HEK293 (cell line): Measurements from ENCODE around the gene SLC22A3.
A peak's percentile ranks its signal among the peaks of the same experiment; 100 is the strongest.

Source experiments
- GLIS2 ChIP-seq: fragments of 450-650 bp; formaldehyde crosslinking; IDR thresholded peaks from 2 replicates; pipeline ENCODE4 v1.5.1; 2016; ENCODE audit warnings: missing biosample characterization, missing genetic modification characterization
- KLF9 ChIP-seq: fragments of 450-650 bp; formaldehyde crosslinking; IDR thresholded peaks from 2 replicates; pipeline ENCODE4 v1.5.1; 2016; ENCODE audit warnings: missing biosample characterization, missing genetic modification characterization, low read depth
- MZF1 ChIP-seq: fragments of 450-650 bp; formaldehyde crosslinking; IDR thresholded peaks from 2 replicates; pipeline ENCODE4 v1.5.1; 2017; ENCODE audit warnings: missing biosample characterization, missing genetic modification characterization, borderline replicate concordance
- SCRT2 ChIP-seq: fragments of 450-650 bp; formaldehyde crosslinking; IDR thresholded peaks from 2 replicates; pipeline ENCODE4 v1.5.1; 2016; ENCODE audit warnings: missing biosample characterization, missing genetic modification characterization
- TSHZ1 ChIP-seq: fragments of 450-650 bp; formaldehyde crosslinking; IDR thresholded peaks from 2 replicates; pipeline ENCODE4 v1.5.1; 2016; ENCODE audit warnings: missing biosample characterization, missing genetic modification characterization, borderline replicate concordance
- ZBTB17 ChIP-seq: fragments of 450-650 bp; formaldehyde crosslinking; IDR thresholded peaks from 2 replicates; pipeline ENCODE4 v1.5.1; 2016; ENCODE audit warnings: missing biosample characterization, missing genetic modification characterization
- ZNF10 ChIP-seq: fragments of 450-650 bp; formaldehyde crosslinking; IDR thresholded peaks from 2 replicates; pipeline ENCODE4 v1.5.1; 2017; ENCODE audit warnings: missing biosample characterization, missing genetic modification characterization
- ZNF19 ChIP-seq: fragments of 450-650 bp; formaldehyde crosslinking; IDR thresholded peaks from 2 replicates; pipeline ENCODE4; 2016; ENCODE audit warnings: missing biosample characterization, missing genetic modification characterization, low read depth
- ZNF202 ChIP-seq: fragments of 450-650 bp; formaldehyde crosslinking; IDR thresholded peaks from 2 replicates; pipeline ENCODE4 v1.5.1; 2016; ENCODE audit warnings: missing biosample characterization, missing genetic modification characterization, borderline replicate concordance
- ZNF221 ChIP-seq: fragments of 450-650 bp; formaldehyde crosslinking; IDR thresholded peaks from 2 replicates; pipeline ENCODE4 v1.5.1; 2017; ENCODE audit warnings: missing biosample characterization, missing genetic modification characterization, borderline replicate concordance
- ZNF548 ChIP-seq: fragments of 450-650 bp; formaldehyde crosslinking; IDR thresholded peaks from 2 replicates; pipeline ENCODE4 v1.5.1; 2016; ENCODE audit warnings: missing biosample characterization, missing genetic modification characterization
- ZNF560 ChIP-seq: fragments of 450-650 bp; formaldehyde crosslinking; IDR thresholded peaks from 2 replicates; pipeline ENCODE4 v1.5.1; 2017; ENCODE audit warnings: missing biosample characterization, missing genetic modification characterization, borderline replicate concordance
- ZNF629 ChIP-seq: fragments of 450-650 bp; formaldehyde crosslinking; IDR thresholded peaks from 2 replicates; pipeline ENCODE4 v1.5.1; 2017; ENCODE audit warnings: missing biosample characterization, missing genetic modification characterization
- ZNF658 ChIP-seq: fragments of 450-650 bp; formaldehyde crosslinking; IDR thresholded peaks from 2 replicates; pipeline ENCODE4; 2016; ENCODE audit warnings: missing biosample characterization, missing genetic modification characterization
- ZNF707 ChIP-seq: fragments of 450-650 bp; formaldehyde crosslinking; IDR thresholded peaks from 2 replicates; pipeline ENCODE4 v1.5.1; 2016; ENCODE audit warnings: missing biosample characterization, missing genetic modification characterization
- ZNF776 ChIP-seq: fragments of 450-650 bp; formaldehyde crosslinking; IDR thresholded peaks from 2 replicates; pipeline ENCODE4 v1.5.0; 2017; ENCODE audit warnings: missing biosample characterization, missing genetic modification characterization, borderline replicate concordance
- ZNF837 ChIP-seq: fragments of 450-650 bp; formaldehyde crosslinking; IDR thresholded peaks from 2 replicates; pipeline ENCODE4 v1.5.1; 2016; ENCODE audit warnings: missing biosample characterization, missing genetic modification characterization
- ZSCAN30 ChIP-seq: fragments of 450-650 bp; IDR thresholded peaks from 2 replicates; pipeline ENCODE4 v1.5.1; 2018; ENCODE audit warnings: missing biosample characterization, mild to moderate bottlenecking, missing genetic modification characterization, moderate library complexity
- TF ChIP-seq, protein P1 (sequence below): fragments of 450-650 bp; formaldehyde crosslinking; IDR thresholded peaks from 2 replicates; pipeline ENCODE4 v1.5.1; 2016; ENCODE audit warnings: missing biosample characterization, missing genetic modification characterization, borderline replicate concordance
- TF ChIP-seq, protein P2 (sequence below): fragments of 450-650 bp; formaldehyde crosslinking; IDR thresholded peaks from 2 replicates; pipeline ENCODE4 v1.5.1; 2016; ENCODE audit warnings: missing biosample characterization, missing genetic modification characterization

The SLC22A3 gene

DNA sequence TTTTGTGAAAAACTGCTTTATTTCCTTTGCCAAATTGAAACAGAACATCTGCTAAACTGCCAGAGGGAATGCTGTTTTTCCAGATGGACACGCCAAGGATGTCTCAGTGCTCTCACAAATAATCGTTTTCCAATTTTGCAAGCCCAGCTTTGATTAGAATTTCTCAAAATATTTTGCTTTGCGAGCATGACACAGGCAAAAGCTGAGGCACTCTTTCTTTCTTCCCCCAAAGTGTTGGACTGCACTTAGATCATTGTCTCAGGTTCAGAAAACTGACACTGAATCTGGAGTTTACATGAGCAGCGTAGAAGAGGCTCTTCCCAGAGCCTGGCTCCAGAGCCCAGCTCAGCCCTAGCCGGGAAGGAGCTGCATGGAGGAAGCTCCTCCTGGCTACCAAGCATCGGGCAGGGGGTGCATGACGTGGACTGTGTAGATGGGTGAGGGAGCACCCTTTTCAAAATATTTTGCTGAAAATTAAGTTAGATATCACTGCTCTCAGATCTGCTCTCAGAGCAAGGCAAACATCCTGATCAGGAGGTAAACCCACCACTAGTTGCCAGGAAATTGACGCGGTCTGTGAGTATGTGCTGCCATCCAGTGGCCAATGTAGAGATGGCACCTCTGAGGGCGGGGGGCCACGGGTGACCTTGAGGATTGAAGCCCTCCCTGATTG is 107.5 kb downstream of the SLC22A3 start (continued):
- TF ChIP-seq ZNF776, result no peak
- TF ChIP-seq ZNF221 (tag by site-specific recombination), result no peak
- no peak for TF ChIP-seq ZNF548 (tag by site-specific recombination)
- TF ChIP-seq ZNF10 (tag by site-specific recombination), result peak; percentile 82
- TF ChIP-seq ZNF707 (tag by site-specific recombination), result no peak
- no peak for TF ChIP-seq ZNF202 (tag by site-specific recombination)
- TF ChIP-seq ZSCAN30 (tag by site-specific recombination), result no peak
- TF ChIP-seq MZF1 (tag by site-specific recombination), result no peak
- TF ChIP-seq KLF9 (tag by site-specific recombination), result no peak
- TF ChIP-seq SCRT2 (tag by site-specific recombination), result peak; percentile 98
- TF ChIP-seq GLIS2 (tag by site-specific recombination), result no peak
- no peak for TF ChIP-seq ZNF658 (tag by site-specific recombination)
- TF ChIP-seq, protein P1, sequence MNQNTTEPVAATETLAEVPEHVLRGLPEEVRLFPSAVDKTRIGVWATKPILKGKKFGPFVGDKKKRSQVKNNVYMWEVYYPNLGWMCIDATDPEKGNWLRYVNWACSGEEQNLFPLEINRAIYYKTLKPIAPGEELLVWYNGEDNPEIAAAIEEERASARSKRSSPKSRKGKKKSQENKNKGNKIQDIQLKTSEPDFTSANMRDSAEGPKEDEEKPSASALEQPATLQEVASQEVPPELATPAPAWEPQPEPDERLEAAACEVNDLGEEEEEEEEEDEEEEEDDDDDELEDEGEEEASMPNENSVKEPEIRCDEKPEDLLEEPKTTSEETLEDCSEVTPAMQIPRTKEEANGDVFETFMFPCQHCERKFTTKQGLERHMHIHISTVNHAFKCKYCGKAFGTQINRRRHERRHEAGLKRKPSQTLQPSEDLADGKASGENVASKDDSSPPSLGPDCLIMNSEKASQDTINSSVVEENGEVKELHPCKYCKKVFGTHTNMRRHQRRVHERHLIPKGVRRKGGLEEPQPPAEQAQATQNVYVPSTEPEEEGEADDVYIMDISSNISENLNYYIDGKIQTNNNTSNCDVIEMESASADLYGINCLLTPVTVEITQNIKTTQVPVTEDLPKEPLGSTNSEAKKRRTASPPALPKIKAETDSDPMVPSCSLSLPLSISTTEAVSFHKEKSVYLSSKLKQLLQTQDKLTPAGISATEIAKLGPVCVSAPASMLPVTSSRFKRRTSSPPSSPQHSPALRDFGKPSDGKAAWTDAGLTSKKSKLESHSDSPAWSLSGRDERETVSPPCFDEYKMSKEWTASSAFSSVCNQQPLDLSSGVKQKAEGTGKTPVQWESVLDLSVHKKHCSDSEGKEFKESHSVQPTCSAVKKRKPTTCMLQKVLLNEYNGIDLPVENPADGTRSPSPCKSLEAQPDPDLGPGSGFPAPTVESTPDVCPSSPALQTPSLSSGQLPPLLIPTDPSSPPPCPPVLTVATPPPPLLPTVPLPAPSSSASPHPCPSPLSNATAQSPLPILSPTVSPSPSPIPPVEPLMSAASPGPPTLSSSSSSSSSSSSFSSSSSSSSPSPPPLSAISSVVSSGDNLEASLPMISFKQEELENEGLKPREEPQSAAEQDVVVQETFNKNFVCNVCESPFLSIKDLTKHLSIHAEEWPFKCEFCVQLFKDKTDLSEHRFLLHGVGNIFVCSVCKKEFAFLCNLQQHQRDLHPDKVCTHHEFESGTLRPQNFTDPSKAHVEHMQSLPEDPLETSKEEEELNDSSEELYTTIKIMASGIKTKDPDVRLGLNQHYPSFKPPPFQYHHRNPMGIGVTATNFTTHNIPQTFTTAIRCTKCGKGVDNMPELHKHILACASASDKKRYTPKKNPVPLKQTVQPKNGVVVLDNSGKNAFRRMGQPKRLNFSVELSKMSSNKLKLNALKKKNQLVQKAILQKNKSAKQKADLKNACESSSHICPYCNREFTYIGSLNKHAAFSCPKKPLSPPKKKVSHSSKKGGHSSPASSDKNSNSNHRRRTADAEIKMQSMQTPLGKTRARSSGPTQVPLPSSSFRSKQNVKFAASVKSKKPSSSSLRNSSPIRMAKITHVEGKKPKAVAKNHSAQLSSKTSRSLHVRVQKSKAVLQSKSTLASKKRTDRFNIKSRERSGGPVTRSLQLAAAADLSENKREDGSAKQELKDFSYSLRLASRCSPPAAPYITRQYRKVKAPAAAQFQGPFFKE, result no peak
- no peak for TF ChIP-seq ZNF560
- no peak for TF ChIP-seq ZNF629 (tag by site-specific recombination)
- TF ChIP-seq TSHZ1 (tag by site-specific recombination), result no peak
- TF ChIP-seq ZNF837 (tag by site-specific recombination), result no peak
- TF ChIP-seq, protein P2, sequence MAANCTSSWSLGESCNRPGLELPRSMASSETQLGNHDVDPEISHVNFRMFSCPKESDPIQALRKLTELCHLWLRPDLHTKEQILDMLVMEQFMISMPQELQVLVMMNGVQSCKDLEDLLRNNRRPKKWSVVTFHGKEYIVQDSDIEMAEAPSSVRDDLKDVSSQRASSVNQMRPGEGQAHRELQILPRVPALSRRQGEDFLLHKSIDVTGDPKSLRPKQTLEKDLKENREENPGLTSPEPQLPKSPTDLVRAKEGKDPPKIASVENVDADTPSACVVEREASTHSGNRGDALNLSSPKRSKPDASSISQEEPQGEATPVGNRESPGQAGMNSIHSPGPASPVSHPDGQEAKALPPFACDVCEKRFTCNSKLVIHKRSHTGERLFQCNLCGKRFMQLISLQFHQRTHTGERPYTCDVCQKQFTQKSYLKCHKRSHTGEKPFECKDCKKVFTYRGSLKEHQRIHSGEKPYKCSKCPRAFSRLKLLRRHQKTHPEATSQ (tag by site-specific recombination), result no peak
- peak; percentile 64; the same call in 1 of the 2 replicates for TF ChIP-seq ZBTB17 (tag by site-specific recombination)
- TF ChIP-seq ZNF19 (tag by site-specific recombination), result no peak
